A549 (cell line): ENCODE measurements around the gene CBX5. TPM values are rescaled to one million over a fixed set of nuclear protein-coding genes. Genes with fewer than 3 reads are reported as not detected.
A peak's percentile ranks its signal among the peaks of the same experiment; 100 is the strongest.

ENCODE experiments used
- ATAC-seq, 2 experiments: fragments of 200-7000 bp in 1 of 2; fragments of >200 bp in 1 of 2; cut with Nextera tagmentation in 1 of 2; cut with Tn5 transposase in 1 of 2; 3 replicates each; pipeline versions ENCODE4 v1.8.0 to v1.9.1; 2018 to 2020; ENCODE audit warnings: mild to moderate bottlenecking in 1 of 2, moderate library complexity in 1 of 2
- CTCF ChIA-PET: fragments of 300-600 bp; sonication (Branson Sonifier 250); formaldehyde crosslinking; extraction: SDS; loops from one replicate; lab custom pipeline; 2021; ENCODE audit warnings: antibody characterized with exemption, inconsistent platforms; lab: Yijun Ruan, JAX
- POLR2A ChIA-PET: fragments of 350-600 bp; formaldehyde crosslinking; extraction: SDS; loops from one replicate; lab custom pipeline; 2021; ENCODE audit warnings: antibody characterized with exemption, inconsistent platforms; lab: Yijun Ruan, JAX
- DNase-seq, 2 experiments: peaks; one replicate each; pipeline versions ENCODE4 v3.0.0 to v3.0.0-alpha.2; 2011 to 2016; ENCODE audit warnings: low read depth in 1 of 2, low spot score in 1 of 2
- FAIRE-seq: peaks from 2 replicates; lab custom pipeline; 2011; peaks lifted over from hg19 to GRCh38; lab: Jason Lieb, UNC
- H3K27ac ChIP-seq, 2 experiments: fragments of >200 bp; sonication (Bioruptor Twin); formaldehyde crosslinking; 3 replicates each; pipeline ENCODE4 v1.5.1; 2016 to 2017
- H3K4me1 ChIP-seq: fragments of >200 bp; sonication (Bioruptor Twin); formaldehyde crosslinking; 3 replicates; pipeline ENCODE4 v1.6.1; 2016
- H3K4me2 ChIP-seq: fragments of >200 bp; sonication (Bioruptor Twin); formaldehyde crosslinking; 3 replicates; pipeline ENCODE4 v1.6.1; 2016
- H3K4me3 ChIP-seq: fragments of >200 bp; sonication (Bioruptor Twin); formaldehyde crosslinking; 3 replicates; pipeline ENCODE4 v1.5.1; 2016
- H3K9me3 ChIP-seq: fragments of >200 bp; sonication (Bioruptor Twin); formaldehyde crosslinking; 3 replicates; pipeline ENCODE4 v1.6.1; 2016
- CBX2 ChIP-seq: fragments of 200-600 bp; sonication (generic); IDR thresholded peaks from 2 replicates; pipeline ENCODE4 v1.6.1; 2016; ENCODE audit warnings: low read depth, mild to moderate bottlenecking, borderline replicate concordance
- CBX8 ChIP-seq: fragments of 200-600 bp; sonication (generic); IDR thresholded peaks from 2 replicates; pipeline ENCODE4 v1.6.1; 2016
- CEBPB ChIP-seq, 2 experiments: fragments of >200 bp in 1 of 2; sonication (Bioruptor Twin) in 1 of 2; formaldehyde crosslinking in 1 of 2; IDR thresholded peaks; 2 replicates each; pipeline ENCODE4 v1.6.1; 2012 to 2016
- CHD4 ChIP-seq: fragments of 200-600 bp; sonication (generic); IDR thresholded peaks from 2 replicates; pipeline ENCODE4 v1.6.1; 2016; ENCODE audit warnings: antibody characterized with exemption, mild to moderate bottlenecking, borderline replicate concordance
- EHF ChIP-seq: fragments of 250-450 bp; sonication (Bioruptor Pico); IDR thresholded peaks from 2 replicates; pipeline ENCODE4 v1.5.0; 2020; ENCODE audit warnings: mild to moderate bottlenecking
- EHMT2 ChIP-seq: fragments of 200-600 bp; sonication (generic); IDR thresholded peaks from 2 replicates; pipeline ENCODE4 v1.6.1; 2016; ENCODE audit warnings: antibody characterized with exemption, low read depth, mild to moderate bottlenecking, moderate library complexity
- ELK1 ChIP-seq: fragments of 150-350 bp; IDR thresholded peaks from 2 replicates; pipeline ENCODE4 v1.6.1; 2014; ENCODE audit warnings: low read depth, mild to moderate bottlenecking, low read length
- ESRRA ChIP-seq: fragments of 150-350 bp; IDR thresholded peaks from 2 replicates; pipeline ENCODE4 v1.6.1; 2014; ENCODE audit warnings: mild to moderate bottlenecking, low read length, borderline replicate concordance
- FOSL2 ChIP-seq, 2 experiments: fragments of 450-650 bp in 1 of 2; fragments of >200 bp in 1 of 2; sonication (Bioruptor Twin) in 1 of 2; formaldehyde crosslinking; IDR thresholded peaks; 2 replicates each; pipeline versions ENCODE4 v1.5.0 to v1.6.1; 2016 to 2020; ENCODE audit warnings: mild to moderate bottlenecking in 1 of 2, moderate library complexity in 1 of 2
- FOXS1 ChIP-seq: fragments of 250-450 bp; sonication (Bioruptor Pico); IDR thresholded peaks from 2 replicates; pipeline ENCODE4 v1.5.0; 2020; ENCODE audit warnings: mild to moderate bottlenecking, moderate library complexity
- HMGXB4 ChIP-seq: fragments of 250-450 bp; sonication (Bioruptor Pico); IDR thresholded peaks from 2 replicates; pipeline ENCODE4 v1.5.0; 2021; ENCODE audit warnings: mild to moderate bottlenecking, moderate library complexity, borderline replicate concordance
- HOXA7 ChIP-seq: fragments of 250-450 bp; sonication (Bioruptor Pico); IDR thresholded peaks from 2 replicates; pipeline ENCODE4 v1.5.0; 2020; ENCODE audit warnings: mild to moderate bottlenecking, moderate library complexity
- HOXB13 ChIP-seq: fragments of 250-450 bp; sonication (Bioruptor Pico); IDR thresholded peaks from 2 replicates; pipeline ENCODE4 v1.5.0; 2020; ENCODE audit warnings: low read depth, mild to moderate bottlenecking, moderate library complexity
- JUN ChIP-seq, 2 experiments: fragments of >200 bp; sonication (Bioruptor Twin); formaldehyde crosslinking; IDR thresholded peaks; 2 replicates in 1 of 2; 3 replicates in 1 of 2; pipeline ENCODE4 v1.6.1; 2016 to 2017
- MAZ ChIP-seq: fragments of 150-350 bp; IDR thresholded peaks from 2 replicates; pipeline ENCODE4 v1.6.1; 2014; ENCODE audit warnings: antibody characterized with exemption, low read depth, low read length, borderline replicate concordance
- MYC ChIP-seq: IDR thresholded peaks from 2 replicates; pipeline ENCODE4 v1.6.1; 2012; ENCODE audit warnings: mild to moderate bottlenecking, inconsistent platforms, low read length, improper control_type of control experiment, borderline replicate concordance
- NFE2L2 ChIP-seq: fragments of 150-350 bp; conservative IDR thresholded peaks from 2 replicates; pipeline ENCODE4 v1.6.1; 2014; ENCODE audit warnings: low read length
- NPAS2 ChIP-seq: fragments of 250-450 bp; sonication (Bioruptor Pico); IDR thresholded peaks from 2 replicates; pipeline ENCODE4 v1.8.0; 2022; ENCODE audit warnings: mild to moderate bottlenecking, moderate library complexity, borderline replicate concordance
- NR3C1 ChIP-seq: fragments of >200 bp; sonication (Bioruptor Twin); formaldehyde crosslinking; IDR thresholded peaks from 3 replicates; pipeline ENCODE4 v1.6.1; 2017
- PHF8 ChIP-seq: fragments of 200-600 bp; sonication (generic); IDR thresholded peaks from 2 replicates; pipeline ENCODE4 v1.6.1; 2016; ENCODE audit warnings: low read depth, mild to moderate bottlenecking, antibody characterized with exemption, moderate library complexity, borderline replicate concordance
- RARB ChIP-seq: fragments of 250-450 bp; sonication (Bioruptor Pico); IDR thresholded peaks from 2 replicates; pipeline ENCODE4 v1.8.0; 2021; ENCODE audit warnings: mild to moderate bottlenecking, moderate library complexity
- RCOR1 ChIP-seq: fragments of 150-350 bp; IDR thresholded peaks from 2 replicates; pipeline ENCODE4 v1.6.1; 2014; ENCODE audit warnings: antibody characterized with exemption, low read length, low read depth
- RFX5 ChIP-seq: fragments of 450-650 bp; IDR thresholded peaks from 2 replicates; pipeline ENCODE4 v1.7.1; 2014; ENCODE audit warnings: antibody characterized with exemption, mild to moderate bottlenecking, moderate library complexity
- RNF2 ChIP-seq: fragments of 200-600 bp; sonication (generic); IDR thresholded peaks from 2 replicates; pipeline ENCODE4 v1.6.1; 2016; ENCODE audit warnings: low read depth, mild to moderate bottlenecking, antibody characterized with exemption, moderate library complexity, borderline replicate concordance
- SREBF2 ChIP-seq: fragments of 450-650 bp; IDR thresholded peaks from 2 replicates; pipeline ENCODE4 v1.6.1; 2014; ENCODE audit warnings: mild to moderate bottlenecking, moderate library complexity
- TP53 ChIP-seq: fragments of 250-450 bp; sonication (Bioruptor Pico); IDR thresholded peaks from 2 replicates; pipeline ENCODE4 v1.5.0; 2021; ENCODE audit warnings: mild to moderate bottlenecking, moderate library complexity
- ZNF302 ChIP-seq: fragments of 250-450 bp; sonication (Bioruptor Pico); IDR thresholded peaks from 2 replicates; pipeline ENCODE4 v1.9.0; 2021; ENCODE audit warnings: inconsistent platforms, mild to moderate bottlenecking, moderate library complexity
- WGBS: methylation state at CpG from one replicate; pipeline ENCODE4 v1.1.6; 2017; ENCODE audit errors: missing lambda C conversion rate; 5-methylcytosine and 5-hydroxymethylcytosine counted together
- polyA plus RNA-seq, 4 experiments: library from polyadenylated mRNA; depleted of rRNA in 3 of 4; stranded (reverse); fragments of >200 nt; fragmentation: RNase III in 1 of 4; extraction: RNeasy Plus Mini Kit Qiagen cat#74134 plus additional on column Dnase treatment in 1 of 4; gene quantifications; 2 replicates in 3 of 4; 3 replicates in 1 of 4; pipeline ENCODE4 v1.2.3, GENCODE V29; 2011 to 2017
- TF ChIP-seq, protein P1 (sequence below): fragments of >200 bp; sonication (Bioruptor Twin); formaldehyde crosslinking; IDR thresholded peaks from 3 replicates; pipeline ENCODE4 v1.6.1; 2016
- TF ChIP-seq, protein P2 (sequence below): fragments of >200 bp; sonication (Bioruptor Twin); formaldehyde crosslinking; IDR thresholded peaks from 3 replicates; pipeline ENCODE4 v1.5.1; 2016

CBX5 gene
- polyA plus RNA-seq, 2 of the 4 experiments (the other 2 are of a cell fraction), result 39.5 to 129 TPM

- TF ChIP-seq PHF8 (no peak), FOSL2 (IDR thresholded peaks at IDR 0.05) (no peak), FOSL2 (CRISPR knock-in tag; IDR thresholded peaks at IDR 0.05) (no peak), NR3C1 (no peak), CHD4 (peak; percentile 76; the same call in 1 of the 2 replicates), EHMT2 (no peak), ZNF302 (CRISPR knock-in tag) (no peak), HOXB13 (CRISPR knock-in tag) (no peak), HMGXB4 (CRISPR knock-in tag) (no peak), RCOR1 (0 out of 2 replicates have a peak, but pooled peaks have one; percentile 36), ESRRA (no peak), MAZ (no peak), CBX2 (no peak), RFX5 (no peak)
Observed at GRCh38 chr12:54215989-54216796, 63.7 kb downstream of the CBX5 start (continued).

- Histone ChIP-seq H3K4me1 (peaks cover 9% of the 10 kb centered on the region; the same call in 1 of the 3 replicates), H3K27ac (peak overlapping the region; percentile 27 to 77; a peak in 4 of 6 replicates), H3K9me3 (no peaks in the 10 kb centered on the region), H3K4me2 (peak overlapping the region; percentile 89), H3K4me3 (peak overlapping the region; percentile 35)
- POLR2A ChIA-PET, result interaction anchor here (0.6 kb wide), 1 partner anchor 206 kb away, joined by 5 read pairs; the partner anchor contains the start of gene HOXC8
- CTCF ChIA-PET, result interaction anchor here (0.5 to 5.1 kb wide), 67 partner anchors 9 to 891 kb away, joined by 3 to 113 read pairs (median 5); partner anchors contain the start of genes COPZ1, HOXC10, HOXC4 and HOXC5
- DNase-seq, result peak; percentile 78 to 95
- peak; percentile 70 to 88 for ATAC-seq
- FAIRE-seq, result no peak
- 20% methylated on average over 32 of the region's 33 CpGs for WGBS
- TF ChIP-seq, protein P1, sequence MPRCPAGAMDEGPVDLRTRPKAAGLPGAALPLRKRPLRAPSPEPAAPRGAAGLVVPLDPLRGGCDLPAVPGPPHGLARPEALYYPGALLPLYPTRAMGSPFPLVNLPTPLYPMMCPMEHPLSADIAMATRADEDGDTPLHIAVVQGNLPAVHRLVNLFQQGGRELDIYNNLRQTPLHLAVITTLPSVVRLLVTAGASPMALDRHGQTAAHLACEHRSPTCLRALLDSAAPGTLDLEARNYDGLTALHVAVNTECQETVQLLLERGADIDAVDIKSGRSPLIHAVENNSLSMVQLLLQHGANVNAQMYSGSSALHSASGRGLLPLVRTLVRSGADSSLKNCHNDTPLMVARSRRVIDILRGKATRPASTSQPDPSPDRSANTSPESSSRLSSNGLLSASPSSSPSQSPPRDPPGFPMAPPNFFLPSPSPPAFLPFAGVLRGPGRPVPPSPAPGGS, result no peak
- TF ChIP-seq CEBPB (IDR thresholded peaks at IDR 0.05), result no peak
- TF ChIP-seq RNF2, result no peak
- TF ChIP-seq, protein P2, sequence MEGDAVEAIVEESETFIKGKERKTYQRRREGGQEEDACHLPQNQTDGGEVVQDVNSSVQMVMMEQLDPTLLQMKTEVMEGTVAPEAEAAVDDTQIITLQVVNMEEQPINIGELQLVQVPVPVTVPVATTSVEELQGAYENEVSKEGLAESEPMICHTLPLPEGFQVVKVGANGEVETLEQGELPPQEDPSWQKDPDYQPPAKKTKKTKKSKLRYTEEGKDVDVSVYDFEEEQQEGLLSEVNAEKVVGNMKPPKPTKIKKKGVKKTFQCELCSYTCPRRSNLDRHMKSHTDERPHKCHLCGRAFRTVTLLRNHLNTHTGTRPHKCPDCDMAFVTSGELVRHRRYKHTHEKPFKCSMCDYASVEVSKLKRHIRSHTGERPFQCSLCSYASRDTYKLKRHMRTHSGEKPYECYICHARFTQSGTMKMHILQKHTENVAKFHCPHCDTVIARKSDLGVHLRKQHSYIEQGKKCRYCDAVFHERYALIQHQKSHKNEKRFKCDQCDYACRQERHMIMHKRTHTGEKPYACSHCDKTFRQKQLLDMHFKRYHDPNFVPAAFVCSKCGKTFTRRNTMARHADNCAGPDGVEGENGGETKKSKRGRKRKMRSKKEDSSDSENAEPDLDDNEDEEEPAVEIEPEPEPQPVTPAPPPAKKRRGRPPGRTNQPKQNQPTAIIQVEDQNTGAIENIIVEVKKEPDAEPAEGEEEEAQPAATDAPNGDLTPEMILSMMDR, result peak; percentile 100
- peak; percentile 58; the same call in 1 of the 2 replicates for TF ChIP-seq MYC
- no peak for TF ChIP-seq JUN (IDR thresholded peaks at IDR 0.05)
- TF ChIP-seq PHF8, result no peak
- TF ChIP-seq RARB (CRISPR knock-in tag), result no peak
- TF ChIP-seq SREBF2, result 0 out of 2 replicates have a peak, but pooled peaks have one; percentile 9
- TF ChIP-seq CBX8, result no peak
- no peak for TF ChIP-seq NPAS2
- TF ChIP-seq TP53 (CRISPR knock-in tag), result no peak
- TF ChIP-seq FOXS1 (CRISPR knock-in tag), result no peak
- TF ChIP-seq NFE2L2, result no peak
- TF ChIP-seq EHF (CRISPR knock-in tag), result no peak
- TF ChIP-seq CBX2, result no peak
- TF ChIP-seq EHMT2, result no peak
- no peak for TF ChIP-seq HOXA7 (CRISPR knock-in tag)
- TF ChIP-seq CHD4, result 0 out of 2 replicates have a peak, but pooled peaks have one; percentile 27
- no peak for TF ChIP-seq ELK1
- no peak for TF ChIP-seq RCOR1
Observed at GRCh38 chr12:54214553-54215406, 65.1 kb downstream of the CBX5 start.
